Keratinocyte (primary cell): ENCODE results near the gene PCSK1N.

Experiments
- CTCF ChIP-seq, 3 experiments: IDR thresholded peaks in 1 of 3; conservative IDR thresholded peaks in 1 of 3; optimal IDR thresholded peaks in 1 of 3; 2 replicates in 2 of 3; 3 replicates in 1 of 3; pipeline versions ENCODE3 to v1.5.1; 2011; ENCODE audit warnings: low read length in 3 of 3, mild to moderate bottlenecking in 3 of 3, moderate library complexity in 2 of 3, control low read depth in 1 of 3, inconsistent platforms in 1 of 3; ENCODE audit not compliant: insufficient read depth in 2 of 3; ENCODE audit errors: extremely low read depth in 1 of 3
- EZH2 ChIP-seq: IDR thresholded peaks from one replicate; pipeline ENCODE4 v1.6.1; 2012; ENCODE audit warnings: inconsistent platforms, mild to moderate bottlenecking, low read length, moderate library complexity

GRCh38 chrX:48793935-48794334, 41.5 kb downstream of the PCSK1N start:
- TF ChIP-seq CTCF (optimal IDR thresholded peaks at IDR 0.05 in 1 of 3, IDR thresholded peaks at IDR 0.05 in 1 of 3, conservative IDR thresholded peaks at IDR 0.05 in 1 of 3; ENCODE audit: extremely low read depth in 1 of 3, insufficient read depth in 2 of 3, low read length in 3 of 3), result no peak
- TF ChIP-seq EZH2, result no peak
